ENCODE measurements around the gene CSHL1.
A peak's percentile ranks its signal among the peaks of the same experiment; 100 is the strongest.
"Not testable (repeated sequence)": the region's sequence is repeated elsewhere in the genome, so short reads cannot be mapped to it uniquely, and the experiment has no call there.

Gene CSHL1

GRCh38 chr17:63889026-63889848, 21.8 kb downstream of the CSHL1 start:
- DNase-seq (ENCODE audit: low read depth in 2 of 2): peak in 1 of 2 donors; percentile 10

- not testable (repeated sequence) for DNase-seq (ENCODE audit: low read depth in 2 of 2)
Measured at GRCh38 chr17:63885119-63885518, 25.9 kb downstream of the CSHL1 start.

- DNase-seq (ENCODE audit: low read depth in 2 of 2): not testable (repeated sequence)
Measured at GRCh38 chr17:63882626-63883126, 28.4 kb downstream of the CSHL1 start.

GRCh38 chr17:63881935-63882601, 29.0 kb downstream of the CSHL1 start, which contains the start of gene GH2:
TSS of gene GH2 (minus strand) at chr17:63881944. CDS start at chr17:63881801, 143 bp downstream.
- peak; percentile 37 to 56 for DNase-seq (ENCODE audit: low read depth in 2 of 2)

GRCh38 chr17:63881337-63881736, 29.7 kb downstream of the CSHL1 start:
- DNase-seq (ENCODE audit: low read depth in 2 of 2): not testable (repeated sequence)

GRCh38 chr17:63880706-63881105, 30.4 kb downstream of the CSHL1 start:
- no peak for DNase-seq (ENCODE audit: low read depth in 2 of 2)

- not testable (repeated sequence) for DNase-seq (ENCODE audit: low read depth in 2 of 2)
Measured at GRCh38 chr17:63878413-63878812, 32.6 kb downstream of the CSHL1 start.

- DNase-seq (ENCODE audit: low read depth in 2 of 2): not testable (repeated sequence)
Measured at GRCh38 chr17:63874693-63875092, 36.4 kb downstream of the CSHL1 start.

- not testable (repeated sequence) for DNase-seq (ENCODE audit: low read depth in 2 of 2)
Measured at GRCh38 chr17:63874061-63874626, 36.9 kb downstream of the CSHL1 start.

- DNase-seq (ENCODE audit: low read depth in 2 of 2): not testable (repeated sequence)
Measured at GRCh38 chr17:63873577-63873976, 37.5 kb downstream of the CSHL1 start, which contains the start of gene CSH2. TSS of gene CSH2 (minus strand) at chr17:63873677. CDS start at chr17:63873614, 63 bp downstream.

- DNase-seq (ENCODE audit: low read depth in 2 of 2): not testable (repeated sequence)
Measured at GRCh38 chr17:63871646-63872365, 39.3 kb downstream of the CSHL1 start.

GRCh38 chr17:63870292-63870665, 40.8 kb downstream of the CSHL1 start:
- not testable (repeated sequence) for DNase-seq (ENCODE audit: low read depth in 2 of 2)

GRCh38 chr17:63869491-63870291, 41.4 kb downstream of the CSHL1 start:
- DNase-seq (ENCODE audit: low read depth in 2 of 2): not testable (repeated sequence)

GRCh38 chr17:63866625-63867024, 44.4 kb downstream of the CSHL1 start:
- DNase-seq (ENCODE audit: low read depth in 2 of 2): not testable (repeated sequence)

All from stimulated activated CD4-positive, alpha-beta T cell treated with anti-CD3 and anti-CD28 coated beads, Interleukin-1b, Interleukin-23, amount 100 ng/mL, for 4 hours (primary cell).